Measurements from ENCODE around the gene FUCA2. TPM values are rescaled to one million over a fixed set of nuclear protein-coding genes. Genes with fewer than 3 reads are reported as not detected.
"Not testable (repeated sequence)": the region's sequence is repeated elsewhere in the genome, so short reads cannot be mapped to it uniquely, and the experiment has no call there.

Gene FUCA2
- total RNA-seq, 1 experiment from 2014 or later = 95.8 TPM

- peak; percentile 56 for DNase-seq (ENCODE audit: low read depth)
Measured at GRCh38 chr6:143536866-143537691, 25.6 kb upstream of the FUCA2 start.

GRCh38 chr6:143536461-143536865, 24.9 kb upstream of the FUCA2 start:
- peak; percentile 31 for DNase-seq (ENCODE audit: low read depth)

- no peak for DNase-seq (ENCODE audit: low read depth)
Measured at GRCh38 chr6:143535189-143535614, 23.7 kb upstream of the FUCA2 start.

GRCh38 chr6:143531720-143532499, 20.4 kb upstream of the FUCA2 start:
- DNase-seq (ENCODE audit: low read depth) = no peak

- DNase-seq (ENCODE audit: low read depth) = peak; percentile 19
Measured at GRCh38 chr6:143529095-143529494, 17.6 kb upstream of the FUCA2 start.

GRCh38 chr6:143528164-143528811, 16.8 kb upstream of the FUCA2 start:
- DNase-seq (ENCODE audit: low read depth) = no peak

GRCh38 chr6:143527677-143528076, 16.2 kb upstream of the FUCA2 start:
- no peak for DNase-seq (ENCODE audit: low read depth)

GRCh38 chr6:143525356-143525755, 13.8 kb upstream of the FUCA2 start:
- DNase-seq (ENCODE audit: low read depth) = no peak

- DNase-seq (ENCODE audit: low read depth) = no peak
Measured at GRCh38 chr6:143522039-143522600, 10.6 kb upstream of the FUCA2 start.

- no peak for DNase-seq (ENCODE audit: low read depth)
Measured at GRCh38 chr6:143517447-143517773, 5.9 kb upstream of the FUCA2 start.

- DNase-seq (ENCODE audit: low read depth) = no peak
Measured at GRCh38 chr6:143516690-143517446, 5.3 kb upstream of the FUCA2 start.

- DNase-seq (ENCODE audit: low read depth) = no peak
Measured at GRCh38 chr6:143515766-143516355, 4.3 kb upstream of the FUCA2 start.

- DNase-seq (ENCODE audit: low read depth) = no peak
Measured at GRCh38 chr6:143515061-143515760, 3.7 kb upstream of the FUCA2 start.

GRCh38 chr6:143513410-143513809, 1.9 kb upstream of the FUCA2 start:
- DNase-seq (ENCODE audit: low read depth) = no peak

- not testable (repeated sequence) for DNase-seq (ENCODE audit: low read depth)
Measured at GRCh38 chr6:143510326-143510725, 1.2 kb downstream of the FUCA2 start.

- no peak for DNase-seq (ENCODE audit: low read depth)
Measured at GRCh38 chr6:143507358-143508145, 4.0 kb downstream of the FUCA2 start.

- no peak for DNase-seq (ENCODE audit: low read depth)
Measured at GRCh38 chr6:143506620-143507019, 4.9 kb downstream of the FUCA2 start.

- no peak for DNase-seq (ENCODE audit: low read depth)
Measured at GRCh38 chr6:143506199-143506598, 5.3 kb downstream of the FUCA2 start.

- no peak for DNase-seq (ENCODE audit: low read depth)
Measured at GRCh38 chr6:143505537-143505936, 6.0 kb downstream of the FUCA2 start.
